Measurements from ENCODE around the gene UNC80.

Gene UNC80

GRCh38 chr2:209913786-209914345 lies 142.2 kb downstream of the UNC80 start:
- peak in 1 of 2 experiments; percentile 6 for DNase-seq

GRCh38 chr2:209917154-209917771 lies 145.6 kb downstream of the UNC80 start:
- no peak for DNase-seq

GRCh38 chr2:209918251-209918650 lies 146.6 kb downstream of the UNC80 start:
- no peak for DNase-seq

DNA sequence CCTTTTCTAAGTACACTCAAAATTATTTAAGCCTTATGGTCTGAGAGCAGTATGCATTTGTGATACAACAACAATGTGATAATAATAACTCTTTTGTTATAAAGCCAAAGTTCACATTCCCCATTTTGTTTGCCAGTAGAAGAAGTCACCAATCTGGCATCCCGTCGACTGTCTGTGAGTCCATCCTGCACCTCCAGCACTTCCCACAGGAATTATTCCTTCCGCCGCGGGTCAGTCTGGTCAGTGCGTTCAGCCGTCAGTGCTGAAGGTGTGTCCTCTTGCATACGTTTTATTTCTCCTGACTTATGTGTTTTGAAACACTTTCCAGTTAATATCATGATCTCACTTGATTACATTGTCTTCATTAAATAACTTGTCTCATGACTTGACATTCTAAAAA lies 150.5 kb downstream of the UNC80 start:
- no peak for DNase-seq

- DNase-seq, result no peak
Observed at GRCh38 chr2:209929369-209929768, 157.7 kb downstream of the UNC80 start.

GRCh38 chr2:209933499-209934483 lies 162.2 kb downstream of the UNC80 start:
- no peak for DNase-seq

- no peak for DNase-seq
Observed at GRCh38 chr2:209936106-209936666, 164.6 kb downstream of the UNC80 start.

DNA sequence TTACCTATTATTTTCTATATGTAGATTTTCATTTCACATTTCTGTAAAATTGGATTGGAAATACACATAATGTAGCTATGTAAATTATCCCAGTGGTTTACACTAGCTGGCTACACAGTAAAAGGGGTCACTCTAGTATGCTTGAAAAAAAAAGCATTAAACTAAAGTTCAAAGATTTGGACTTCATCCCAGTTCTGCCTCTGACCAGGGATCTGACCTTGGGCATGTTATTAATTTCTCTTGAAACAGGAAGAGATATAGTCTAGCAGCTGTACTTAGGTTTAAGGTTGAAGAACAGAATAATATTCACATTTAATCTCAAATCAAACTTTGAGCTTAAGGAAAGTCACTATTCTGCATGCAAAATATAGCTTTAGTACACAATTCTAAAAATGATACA lies 166.3 kb downstream of the UNC80 start:
- DNase-seq, result no peak

DNA sequence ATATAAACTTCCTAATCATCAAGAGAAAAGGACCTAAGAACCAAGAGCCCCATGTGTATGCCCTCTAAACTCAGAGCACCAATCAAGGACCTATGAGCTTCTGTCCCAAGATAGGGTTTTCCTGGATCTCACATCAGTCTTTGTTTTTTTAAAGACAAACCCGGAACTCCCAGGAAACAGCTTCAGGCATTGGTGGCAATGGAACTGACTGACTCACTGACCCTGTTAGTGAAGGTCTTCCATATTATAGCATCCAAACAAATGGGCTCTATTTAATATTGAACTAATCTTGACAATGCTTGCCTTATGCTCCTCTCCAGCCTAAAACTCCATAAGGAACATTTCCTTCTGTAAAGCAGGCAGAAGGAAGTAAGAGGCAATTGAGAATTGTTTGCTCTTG lies 167.3 kb downstream of the UNC80 start:
- DNase-seq, result no peak

DNA sequence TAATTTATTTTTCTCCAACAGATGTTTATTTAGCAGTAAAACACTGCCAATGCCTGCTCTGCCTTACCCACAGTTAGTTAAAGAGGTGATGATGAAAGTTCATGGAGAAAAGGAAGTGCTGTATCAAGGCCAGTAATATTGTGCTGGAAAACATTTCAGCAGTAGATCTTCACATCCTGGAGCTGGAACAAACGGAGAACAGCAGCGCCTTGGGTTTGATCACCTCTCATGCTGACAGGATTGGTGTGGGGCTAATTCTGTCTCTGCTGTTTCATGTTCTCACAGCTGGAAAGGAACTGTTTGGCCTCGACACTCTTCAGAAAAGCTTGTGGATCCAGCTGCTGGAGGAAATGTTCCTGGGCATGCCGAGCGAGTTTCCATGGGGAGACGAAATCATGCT lies 169.3 kb downstream of the UNC80 start:
- no peak for DNase-seq

DNA sequence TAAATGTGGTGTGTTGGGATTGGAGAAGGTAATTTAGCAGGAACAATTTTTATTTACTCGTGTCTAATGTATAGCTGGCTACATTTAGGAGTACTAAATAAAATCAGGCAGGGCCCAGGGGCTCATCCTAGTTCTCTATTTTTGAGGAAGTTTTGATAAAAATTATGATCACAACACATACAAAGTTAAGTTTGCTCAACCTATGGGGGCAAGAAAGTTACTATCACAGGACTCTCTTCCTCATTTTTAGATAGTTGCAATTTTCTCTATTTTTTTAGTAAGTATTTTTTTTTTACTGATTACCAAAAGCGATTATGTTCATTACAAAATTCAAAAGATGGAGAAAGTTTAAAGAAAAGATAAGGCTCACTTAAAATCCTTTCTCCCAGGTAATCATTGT lies 170.8 kb downstream of the UNC80 start:
- no peak for DNase-seq

- DNase-seq, result no peak
Observed at GRCh38 chr2:209942936-209943605, 171.4 kb downstream of the UNC80 start.

DNA sequence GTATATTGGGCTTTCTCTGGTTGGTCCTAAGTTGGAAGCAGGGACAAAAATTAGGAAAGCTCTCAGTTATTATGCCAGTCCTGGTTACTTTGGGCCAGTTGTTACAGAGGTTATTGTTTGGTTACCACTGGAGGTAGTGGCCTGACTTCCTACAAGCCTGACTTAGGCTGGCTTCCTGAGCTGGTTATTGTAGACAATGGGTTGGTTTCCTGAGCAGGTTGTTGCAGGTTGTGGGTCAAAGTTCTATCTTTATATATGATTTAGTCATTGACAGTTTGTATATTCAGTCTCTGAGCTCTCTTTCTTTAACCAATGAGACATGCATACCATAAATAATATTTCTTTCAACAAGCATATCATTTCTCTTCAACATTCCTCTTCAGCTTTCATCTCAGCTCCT lies 172.1 kb downstream of the UNC80 start:
- no peak for DNase-seq

DNA sequence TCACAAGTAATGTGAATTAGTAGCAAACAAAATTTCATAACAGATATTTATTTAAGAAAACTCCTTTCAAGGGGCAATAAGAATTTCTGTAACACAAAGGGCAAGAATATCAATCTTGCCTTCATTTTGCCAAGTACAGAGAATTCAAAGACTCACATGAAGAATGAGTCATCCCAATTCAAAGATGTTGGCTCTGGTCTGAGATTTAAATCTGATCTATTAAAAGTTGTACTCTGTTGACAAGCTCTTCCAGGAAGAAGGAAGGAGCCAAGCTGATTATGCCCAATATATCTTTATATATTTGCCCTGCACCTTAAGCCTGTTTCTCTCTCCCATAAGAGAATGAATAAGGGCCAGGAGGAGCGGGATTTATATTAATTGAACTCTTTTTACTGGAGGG lies 174.9 kb downstream of the UNC80 start:
- no peak for DNase-seq

GRCh38 chr2:209956271-209956670 lies 184.6 kb downstream of the UNC80 start:
- no peak for DNase-seq

DNA sequence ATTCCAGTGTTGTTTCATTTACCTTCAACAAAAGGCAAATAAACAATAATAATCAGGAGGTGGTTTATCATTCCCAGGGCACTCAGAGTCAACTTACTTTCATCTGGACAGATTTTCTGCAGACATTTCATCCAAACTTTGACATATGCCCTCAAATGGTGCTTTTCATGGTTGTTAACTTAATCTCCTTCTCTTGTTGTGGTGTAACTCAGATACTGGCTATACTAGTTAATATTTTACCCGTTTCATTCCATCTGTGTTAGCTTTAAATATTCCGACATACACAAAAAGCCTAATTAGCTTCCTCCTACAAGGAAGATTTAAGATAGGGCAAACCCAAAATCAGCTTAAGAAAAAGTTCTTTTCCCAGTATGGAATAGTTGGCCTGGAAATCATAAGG lies 186.4 kb downstream of the UNC80 start:
- DNase-seq, result no peak

DNA sequence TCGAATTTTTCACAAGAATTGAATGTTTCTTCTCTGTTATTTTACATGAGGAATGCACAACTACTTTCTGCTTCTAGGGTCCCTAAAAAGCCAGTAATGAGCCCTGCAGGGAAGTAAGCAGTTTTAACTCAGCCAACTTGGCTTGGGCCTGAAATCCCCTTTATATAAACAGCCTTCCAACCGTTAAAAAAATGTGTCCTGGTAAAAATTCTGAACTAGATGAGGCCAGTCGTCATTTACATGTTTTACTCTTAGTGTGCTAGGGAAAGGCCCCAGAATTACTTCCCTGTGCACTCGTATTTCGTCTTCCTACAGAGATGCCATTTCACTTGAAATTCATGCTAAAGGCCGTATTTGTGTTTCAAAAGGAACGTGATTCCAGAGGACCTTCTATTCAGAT lies 188.4 kb downstream of the UNC80 start:
- DNase-seq, result no peak

DNA sequence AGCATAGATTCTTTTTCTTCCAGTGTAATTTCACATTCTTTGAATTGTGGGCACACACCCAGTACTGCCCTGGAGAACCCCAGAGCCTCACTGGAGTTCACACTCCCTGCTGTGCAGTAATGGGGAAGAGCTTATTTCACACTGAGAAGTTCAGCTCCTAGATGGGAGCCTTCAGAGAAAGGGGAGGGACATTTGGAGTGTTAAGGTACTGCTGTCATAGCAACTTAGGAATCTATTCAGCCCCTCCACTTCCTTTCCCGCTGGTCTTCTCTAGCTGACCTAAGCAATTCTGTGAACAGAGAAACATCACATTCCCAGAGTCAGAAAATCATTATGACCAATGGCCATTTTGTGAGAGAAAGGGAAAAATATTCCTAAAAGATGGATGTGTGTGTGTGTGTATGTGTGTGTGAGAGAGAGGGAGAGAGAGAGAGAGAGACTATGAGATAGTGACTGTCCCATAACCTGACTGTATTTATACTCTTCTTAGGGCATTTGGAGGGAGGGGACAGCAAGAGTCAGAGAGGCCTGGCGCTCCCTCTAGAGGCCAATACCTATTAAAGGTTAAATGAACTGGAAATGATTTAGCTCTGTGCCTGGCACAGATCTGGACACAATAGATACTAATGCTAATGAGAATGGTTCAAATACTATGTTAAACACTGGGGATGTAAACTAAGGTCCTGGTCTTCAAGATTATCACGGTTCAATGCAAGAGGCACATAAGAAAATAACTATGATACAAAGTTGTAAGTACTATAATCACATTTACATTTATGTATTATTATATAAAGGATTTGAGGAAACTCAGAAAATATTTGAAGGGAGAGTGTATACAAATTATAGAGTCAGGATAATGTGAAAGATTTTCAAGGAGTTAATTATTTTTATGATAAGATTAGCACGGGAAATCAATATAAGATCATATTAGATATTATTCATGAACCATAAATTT lies 189.3 kb downstream of the UNC80 start:
- no peak for DNase-seq

GRCh38 chr2:209965723-209966122 lies 194.1 kb downstream of the UNC80 start:
- DNase-seq, result no peak

DNA sequence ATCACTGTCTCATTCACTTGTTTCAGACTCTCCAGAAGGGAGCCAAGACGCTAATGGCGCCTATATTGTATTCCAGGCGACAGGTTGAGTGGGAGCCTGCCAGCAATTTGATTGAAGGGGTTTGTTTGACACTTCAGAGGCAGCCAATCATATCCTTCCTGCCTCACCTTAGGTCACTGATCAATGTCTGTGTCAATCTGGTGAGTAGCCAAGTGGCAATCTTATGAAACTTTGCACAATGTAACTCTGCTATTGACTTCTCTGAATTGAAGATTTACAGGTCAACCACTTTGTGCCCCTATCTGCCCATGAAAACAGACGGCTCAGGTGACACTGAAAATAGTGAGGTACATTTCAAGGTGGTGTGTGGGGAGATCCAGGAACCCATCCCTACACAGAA lies 198.1 kb downstream of the UNC80 start:
- no peak for DNase-seq

DNA sequence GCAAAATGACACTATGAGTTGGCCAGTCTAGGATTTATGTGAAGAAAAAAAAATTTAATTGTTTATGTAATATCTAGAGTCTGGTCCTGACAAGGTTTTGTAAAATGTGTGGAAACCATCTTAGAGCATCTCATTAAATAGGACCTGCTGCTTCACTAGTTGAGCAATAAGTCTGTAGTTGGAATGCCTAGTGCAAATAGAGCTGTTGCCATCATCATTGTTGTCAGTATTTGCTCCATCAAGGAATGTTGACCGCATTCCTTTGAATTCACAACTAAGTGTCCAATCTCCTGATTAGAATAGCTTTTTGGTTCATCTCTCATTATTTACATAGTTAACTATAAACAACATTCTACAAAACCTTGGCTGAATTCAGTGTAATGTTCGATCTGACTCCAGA lies 198.6 kb downstream of the UNC80 start:
- no peak for DNase-seq

DNA sequence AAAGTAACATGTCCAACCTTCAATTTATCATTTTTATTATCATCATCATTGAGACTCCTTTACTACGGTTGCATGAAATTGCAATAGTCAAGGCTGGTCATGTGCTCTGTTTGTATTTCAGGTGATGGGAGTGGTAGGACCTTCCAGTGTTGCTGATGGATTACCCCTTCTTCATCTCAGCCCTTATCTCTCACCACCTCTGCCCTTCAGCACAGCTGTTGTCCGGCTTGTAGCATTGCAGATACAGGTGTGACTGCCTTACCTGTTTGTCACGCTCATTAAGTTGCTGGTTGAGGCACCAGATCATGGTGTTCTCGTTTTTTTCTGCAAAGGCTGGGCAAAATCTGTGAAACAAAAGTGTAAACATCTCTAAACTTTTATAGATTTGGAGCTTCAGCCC lies 199.1 kb downstream of the UNC80 start:
- DNase-seq, result no peak

Data from cerebellar nuclear complex (tissue), 1 donor.